HG02973 (cell line): ENCODE data around the gene JAG2.

Experiments used
- ATAC-seq: cut with Tn5 transposase; IDR thresholded peaks from one replicate; pipeline ENCODE4 v1.9.1; 2021; ENCODE audit warnings: moderate library complexity; ENCODE audit not compliant: unreplicated experiment

The JAG2 gene

GRCh38 chr14:105184461-105184860, 15.9 kb upstream of the JAG2 start:
- no peak for ATAC-seq

- ATAC-seq, result no peak
These were observed 13.9 kb upstream of the JAG2 start for GRCh38 chr14:105182296-105183020.

GRCh38 chr14:105181549-105182295, 13.1 kb upstream of the JAG2 start:
- ATAC-seq, result no peak

GRCh38 chr14:105180592-105181548, 12.3 kb upstream of the JAG2 start, which contains the start of gene NUDT14:
Gene NUDT14, minus strand, starts transcription at chr14:105181312. Its CDS starts 103 bp downstream, at chr14:105181209.
- ATAC-seq, result no peak

GRCh38 chr14:105179191-105179590, 10.6 kb upstream of the JAG2 start:
- ATAC-seq, result no peak

- ATAC-seq, result no peak
These were observed 10.2 kb upstream of the JAG2 start for GRCh38 chr14:105178868-105179140.

GRCh38 chr14:105178069-105178867, 9.7 kb upstream of the JAG2 start:
- ATAC-seq, result no peak

GRCh38 chr14:105177082-105177481, 8.5 kb upstream of the JAG2 start:
- no peak for ATAC-seq

- ATAC-seq, result no peak
These were observed 7.9 kb upstream of the JAG2 start for GRCh38 chr14:105176513-105176912.

GRCh38 chr14:105173901-105174894, 5.6 kb upstream of the JAG2 start:
- ATAC-seq, result no peak

GRCh38 chr14:105173145-105173544, 4.6 kb upstream of the JAG2 start:
- ATAC-seq, result no peak

GRCh38 chr14:105172476-105172875, 3.9 kb upstream of the JAG2 start:
- ATAC-seq, result no peak

GRCh38 chr14:105171004-105171673, 2.6 kb upstream of the JAG2 start:
- ATAC-seq, result no peak

- no peak for ATAC-seq
These were observed 1.4 kb upstream of the JAG2 start for GRCh38 chr14:105169776-105170655.

GRCh38 chr14:105168979-105169507, 467 bp upstream of the JAG2 start:
- no peak for ATAC-seq

- ATAC-seq, result no peak
These were observed 519 bp downstream of the JAG2 start for GRCh38 chr14:105168093-105168420.

- ATAC-seq, result no peak
These were observed 1.1 kb downstream of the JAG2 start for GRCh38 chr14:105167303-105168092.
